ENCODE data around the gene DENND4B. TPM values are rescaled to one million over a fixed set of nuclear protein-coding genes. Genes with fewer than 3 reads are reported as not detected.

Gene DENND4B
- total RNA-seq, 1 experiment from 2014 or later, result 7.8 TPM

DNA sequence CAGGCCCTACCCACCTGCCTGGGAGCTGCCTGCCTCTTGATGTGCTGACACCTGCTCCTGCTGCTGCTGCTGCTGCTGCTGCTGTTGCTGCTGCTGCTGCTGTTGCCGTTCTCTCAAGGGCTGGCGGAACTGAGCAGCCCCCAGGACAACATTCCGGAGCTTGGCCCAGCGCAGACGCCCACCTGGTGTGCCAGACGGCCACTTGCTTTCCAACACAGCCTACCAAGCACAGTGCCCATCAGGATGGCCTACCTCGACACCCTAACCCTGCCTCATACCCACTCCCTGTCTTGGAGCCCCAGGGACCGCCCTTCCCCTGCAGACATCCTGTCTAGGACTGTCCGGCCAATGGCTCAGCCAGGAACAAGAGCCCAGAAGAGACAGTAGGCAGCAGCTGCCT, 11.8 kb downstream of the DENND4B start:
- DNase-seq (ENCODE audit: low spot score), result no peak
- in situ Hi-C loops (cut with HindIII; ENCODE audit: low sequenced_read_pairs), result loop anchor here (25.0 kb wide), 1 partner anchor 122 kb away; no protein-coding TSS in a partner anchor

DNA sequence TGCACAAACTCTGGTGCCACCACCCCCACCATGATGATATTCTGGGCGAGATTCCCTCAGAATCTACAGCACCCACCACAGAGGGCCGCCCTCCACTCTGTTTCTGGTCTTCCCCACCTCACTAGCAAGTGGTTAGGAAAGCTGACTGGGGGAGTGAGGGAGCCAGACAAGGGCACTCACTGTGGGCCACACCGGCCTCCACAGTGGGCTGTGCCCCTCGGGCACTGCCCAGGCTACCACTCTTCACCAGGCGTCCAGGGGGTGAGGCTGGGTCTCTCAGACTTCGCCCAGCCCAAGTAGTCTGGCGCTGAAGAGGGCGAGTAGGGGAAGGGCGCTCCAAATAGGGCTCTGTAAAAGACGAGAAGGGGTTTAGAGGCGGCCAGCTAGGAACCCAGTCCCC, 12.6 kb downstream of the DENND4B start:
- no peak for DNase-seq (ENCODE audit: low spot score)
- in situ Hi-C loops (cut with HindIII; ENCODE audit: low sequenced_read_pairs), result loop anchor here (25.0 kb wide), 1 partner anchor 122 kb away; no protein-coding TSS in a partner anchor

DNA sequence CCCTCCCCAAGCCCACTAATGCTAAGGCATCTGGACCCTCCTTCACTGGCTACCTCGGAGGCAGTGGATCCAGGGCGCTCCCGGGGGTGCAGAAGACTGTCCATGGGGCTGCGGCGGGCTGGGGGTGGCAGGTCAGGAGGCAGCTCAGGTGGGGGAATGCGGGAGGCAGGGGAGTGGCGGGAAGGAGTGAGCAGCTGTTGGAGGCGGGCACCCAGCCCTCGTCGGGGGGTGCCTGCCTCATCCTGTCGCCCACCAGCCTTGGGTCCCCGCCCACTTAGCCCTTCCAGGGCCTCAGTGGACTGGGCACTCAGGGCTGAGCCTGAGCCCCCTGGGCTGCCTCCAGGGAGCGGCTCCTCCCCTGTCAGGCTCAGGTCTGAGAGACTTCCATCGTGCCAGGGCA, 13.1 kb downstream of the DENND4B start:
- in situ Hi-C loops (cut with HindIII; ENCODE audit: low sequenced_read_pairs), result loop anchor here (25.0 kb wide), 1 partner anchor 121 kb away; no protein-coding TSS in a partner anchor
- no peak for DNase-seq (ENCODE audit: low spot score)

DNA sequence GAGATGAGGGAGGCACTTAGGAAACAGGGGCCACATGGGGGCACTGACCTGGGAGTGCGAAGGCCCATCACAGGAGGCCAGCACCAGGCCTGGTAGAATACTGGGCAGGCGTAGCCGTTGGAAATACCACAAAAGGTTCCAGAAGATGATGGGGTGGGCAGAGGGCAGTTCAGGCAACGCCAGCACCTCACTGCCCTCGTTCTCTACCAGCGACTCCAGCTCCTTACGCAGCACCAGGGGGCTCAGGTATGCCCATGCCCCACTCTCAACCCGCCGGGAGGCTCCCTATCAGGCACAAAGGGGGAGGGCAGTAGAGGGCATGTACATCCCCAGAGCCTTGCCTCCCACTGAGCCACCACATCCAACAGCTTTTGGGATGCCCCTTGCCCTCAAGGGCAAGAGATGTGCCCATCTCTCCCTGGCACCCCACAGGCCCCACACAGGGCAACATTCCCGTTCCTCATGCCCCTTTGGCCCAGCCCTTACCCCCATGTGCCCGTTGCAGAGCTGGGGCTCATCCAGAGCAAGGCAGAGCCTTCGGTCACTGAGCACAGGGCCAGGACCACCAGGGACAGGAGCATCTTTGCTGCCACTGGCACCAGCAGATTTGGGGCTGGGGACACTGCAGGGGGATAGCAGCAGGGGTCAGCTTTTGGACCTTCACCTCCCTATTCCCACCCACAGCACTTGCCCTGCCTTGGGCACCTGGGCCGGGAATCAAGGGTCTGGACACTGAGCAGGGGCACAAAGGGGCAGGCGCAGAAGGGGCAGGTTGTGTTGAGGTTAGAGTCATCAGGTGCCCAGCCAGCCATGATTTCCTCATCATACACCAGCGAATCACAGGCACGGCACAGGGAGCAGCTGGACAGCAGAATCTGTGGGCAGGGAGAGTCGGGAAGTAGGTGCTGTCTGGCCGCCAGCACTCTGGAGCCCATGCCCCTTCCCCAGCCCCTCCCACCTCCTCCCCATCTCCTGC, 14.1 kb downstream of the DENND4B start:
- in situ Hi-C loops (cut with HindIII; ENCODE audit: low sequenced_read_pairs), result loop anchor here (25.0 kb wide), 1 partner anchor 120 kb away; no protein-coding TSS in a partner anchor
- DNase-seq (ENCODE audit: low spot score), result no peak

DNA sequence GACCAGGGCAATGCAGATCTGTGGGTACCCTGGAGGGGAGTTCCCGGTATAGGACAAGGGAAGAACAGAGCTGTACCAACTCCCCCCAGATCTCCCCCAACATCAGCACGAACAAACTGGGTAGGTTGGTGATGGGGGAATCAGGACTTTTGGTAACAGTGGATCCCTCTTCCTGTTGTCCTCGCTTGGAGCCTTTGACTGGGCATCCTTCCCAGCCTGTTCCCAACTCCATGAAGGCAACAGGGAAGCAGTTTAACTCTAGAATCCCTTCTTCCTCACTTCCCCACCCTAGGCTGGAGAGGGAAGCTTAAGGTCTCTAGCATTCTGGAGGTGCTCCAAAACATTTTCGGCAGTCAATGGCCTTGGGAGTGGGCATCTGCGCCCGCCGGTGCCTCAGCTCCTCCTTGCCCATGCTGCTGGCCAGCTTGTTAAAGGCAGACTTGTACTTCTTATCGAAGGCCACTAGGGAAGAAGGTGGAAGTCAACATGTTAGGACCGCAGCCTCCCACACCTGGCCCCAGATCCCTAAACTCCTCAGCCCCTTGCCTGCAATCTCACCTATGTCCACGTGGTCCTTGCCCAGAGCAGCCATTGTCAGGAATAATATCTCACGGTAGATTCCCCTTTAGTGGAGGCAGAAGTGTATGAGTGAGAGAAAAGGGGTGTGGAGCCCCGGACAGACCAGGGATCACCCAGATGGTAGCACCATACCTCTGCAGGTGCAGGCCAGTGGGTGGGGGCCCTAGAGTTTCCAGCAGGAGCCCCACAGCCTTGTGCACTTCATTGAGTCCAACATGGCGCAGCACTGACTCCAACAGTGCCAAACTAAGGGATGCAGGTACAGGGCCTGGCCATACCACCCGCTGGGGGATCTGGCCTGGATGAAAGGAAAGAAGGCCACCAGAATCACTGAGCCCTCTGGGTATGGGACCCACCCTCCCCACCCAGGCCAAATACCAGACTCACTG, 16.3 kb downstream of the DENND4B start:
- in situ Hi-C loops (cut with HindIII; ENCODE audit: low sequenced_read_pairs), result loop anchor here (25.0 kb wide), 1 partner anchor 118 kb away; no protein-coding TSS in a partner anchor
- DNase-seq (ENCODE audit: low spot score), result no peak

DNA sequence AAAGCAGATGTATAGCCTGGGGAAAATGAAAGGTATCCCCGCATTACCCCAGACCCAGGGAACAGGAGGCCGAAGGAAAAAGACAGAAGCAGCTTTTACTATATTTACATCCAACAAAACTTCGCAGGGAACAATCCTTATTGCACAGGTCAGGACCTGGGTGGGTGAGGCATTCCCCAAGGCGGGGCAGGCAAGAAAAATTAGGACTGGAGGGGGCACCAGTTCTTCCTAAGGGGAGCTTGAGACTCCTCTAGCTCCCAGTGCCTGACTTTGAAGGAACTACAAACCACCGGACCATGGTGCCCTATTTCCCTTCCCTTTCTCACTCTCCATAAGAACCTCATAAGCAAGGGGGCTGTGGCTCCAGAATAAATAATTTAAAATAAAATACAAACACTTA, 17.1 kb downstream of the DENND4B start:
- DNase-seq (ENCODE audit: low spot score), result no peak
- in situ Hi-C loops (cut with HindIII; ENCODE audit: low sequenced_read_pairs), result loop anchor here (25.0 kb wide), 1 partner anchor 117 kb away; no protein-coding TSS in a partner anchor

DNA sequence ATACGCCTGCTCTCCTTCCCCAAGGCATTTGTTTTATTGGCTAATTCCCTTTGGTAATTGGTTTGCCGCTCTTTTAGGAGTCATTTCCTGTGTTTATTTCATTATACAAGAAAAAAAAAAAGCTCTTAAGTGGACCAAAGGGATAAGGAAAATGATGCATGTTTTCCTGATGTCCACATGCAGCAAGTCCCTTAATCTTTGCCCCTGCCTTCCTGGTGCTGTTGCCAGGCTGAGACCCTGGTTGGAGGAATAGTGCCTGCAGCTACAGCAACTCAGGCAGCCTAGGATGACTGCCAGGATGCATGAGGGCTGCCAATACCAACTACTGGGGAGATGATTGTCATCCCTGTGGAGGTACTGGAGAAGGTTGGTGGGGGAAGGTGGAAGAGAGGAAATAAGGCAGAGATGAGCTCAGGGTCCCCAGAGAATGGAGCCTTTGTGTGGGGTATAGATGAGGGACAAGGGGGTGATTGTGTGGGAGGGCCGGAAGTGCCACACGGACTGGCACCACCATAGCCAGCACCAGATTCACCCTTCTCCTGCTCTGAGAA, 17.7 kb downstream of the DENND4B start:
- no peak for DNase-seq (ENCODE audit: low spot score)
- in situ Hi-C loops (cut with HindIII; ENCODE audit: low sequenced_read_pairs), result loop anchor here (25.0 kb wide), 1 partner anchor 117 kb away; no protein-coding TSS in a partner anchor

DNA sequence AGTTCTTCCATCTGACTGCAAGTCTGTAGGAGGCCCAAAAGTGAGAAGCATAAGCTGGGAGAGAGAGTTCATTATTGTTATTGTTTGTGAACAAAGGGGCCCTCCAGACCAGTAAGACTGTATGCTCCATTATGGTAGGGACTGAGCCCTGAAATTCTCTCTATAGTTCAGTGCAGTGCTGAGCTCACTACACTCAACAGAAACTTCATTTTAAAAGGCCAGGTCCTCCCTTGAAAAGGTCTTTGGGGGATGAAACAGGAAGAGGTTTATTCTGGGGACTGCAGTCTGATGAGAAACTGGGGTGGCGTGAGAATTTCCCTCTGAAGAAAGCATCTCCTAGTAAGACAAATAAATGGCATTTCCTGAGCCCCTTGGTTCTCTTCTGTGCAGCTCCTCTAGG, 18.3 kb downstream of the DENND4B start:
- DNase-seq (ENCODE audit: low spot score), result no peak
- in situ Hi-C loops (cut with HindIII; ENCODE audit: low sequenced_read_pairs), result loop anchor here (25.0 kb wide), 1 partner anchor 116 kb away; no protein-coding TSS in a partner anchor

DNA sequence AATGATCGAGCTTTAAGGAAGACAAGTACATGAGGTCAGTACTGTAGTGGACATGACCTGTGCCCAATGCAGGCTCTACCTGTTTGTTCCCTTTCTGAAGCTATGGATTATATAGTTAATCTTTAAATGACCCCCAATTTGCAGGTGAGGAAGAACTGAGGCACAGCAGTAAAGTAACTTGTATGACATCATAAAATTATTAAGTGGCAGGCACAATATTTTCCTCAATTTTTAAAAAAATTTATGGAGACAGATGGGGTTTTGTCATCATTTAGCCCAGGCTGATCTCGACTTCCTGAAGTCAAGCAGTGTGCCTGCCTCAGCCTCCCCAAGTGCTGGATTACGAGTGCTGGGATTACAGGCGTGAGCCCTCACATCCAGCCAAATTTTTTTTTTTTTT, 20.1 kb downstream of the DENND4B start:
- DNase-seq (ENCODE audit: low spot score), result no peak
- in situ Hi-C loops (cut with HindIII; ENCODE audit: low sequenced_read_pairs), result loop anchor here (25.0 kb wide), 1 partner anchor 114 kb away; no protein-coding TSS in a partner anchor

DNA sequence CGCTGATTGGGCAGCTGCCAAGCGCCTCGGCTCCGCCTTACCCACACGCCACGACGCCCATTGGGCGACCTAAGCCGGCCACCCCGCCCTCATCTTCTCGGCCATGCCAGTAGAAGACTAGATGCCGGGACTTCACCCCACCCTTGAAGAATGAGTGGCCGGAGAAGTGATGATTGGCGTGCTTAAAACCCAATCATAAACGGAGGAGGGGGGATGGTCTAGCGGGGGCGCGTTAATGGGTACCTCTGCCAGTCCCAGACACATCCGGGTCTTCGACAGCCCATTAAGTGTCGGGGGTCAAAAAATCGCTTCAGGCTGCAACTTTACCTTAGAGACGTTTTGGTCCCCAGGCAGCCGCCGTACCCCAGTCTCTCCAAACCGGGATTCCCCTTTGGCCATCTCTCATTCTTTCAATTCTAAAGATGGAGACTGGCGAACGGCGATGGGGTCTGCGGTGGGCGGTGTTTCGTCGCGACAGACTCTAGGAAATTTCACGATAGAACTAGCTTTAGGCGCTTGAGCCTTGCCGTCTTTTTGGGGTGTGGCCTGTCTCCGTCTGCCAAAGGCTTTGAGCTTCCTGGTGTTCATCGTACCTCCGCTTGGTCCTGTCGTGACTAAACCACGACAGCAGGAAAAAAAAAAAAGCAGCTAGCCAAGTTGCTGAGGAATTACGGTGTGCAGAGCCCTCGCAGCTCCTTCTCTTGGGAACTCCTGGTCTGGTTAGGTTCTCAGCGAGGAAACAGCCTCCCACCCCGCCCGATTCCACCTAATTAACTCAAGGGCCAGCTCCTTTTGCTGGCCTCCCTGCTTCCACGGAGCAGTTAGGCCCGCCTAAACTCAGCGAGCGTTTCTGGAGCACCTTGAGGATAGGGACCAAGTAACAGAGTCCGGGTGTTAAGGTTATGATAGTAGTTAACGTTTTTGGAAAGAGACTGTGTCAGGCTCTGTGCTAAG, 23.3 kb downstream of the DENND4B start, which contains the start of gene GATAD2B:
Gene GATAD2B (minus strand): TSS at position 1 of the 954 bp plus-strand sequence. CDS start 94,625 bp downstream, outside the sequence.
- in situ Hi-C loops (cut with HindIII; ENCODE audit: low sequenced_read_pairs), result no loop called here
- peak; percentile 100 for DNase-seq (ENCODE audit: low spot score)

DNA sequence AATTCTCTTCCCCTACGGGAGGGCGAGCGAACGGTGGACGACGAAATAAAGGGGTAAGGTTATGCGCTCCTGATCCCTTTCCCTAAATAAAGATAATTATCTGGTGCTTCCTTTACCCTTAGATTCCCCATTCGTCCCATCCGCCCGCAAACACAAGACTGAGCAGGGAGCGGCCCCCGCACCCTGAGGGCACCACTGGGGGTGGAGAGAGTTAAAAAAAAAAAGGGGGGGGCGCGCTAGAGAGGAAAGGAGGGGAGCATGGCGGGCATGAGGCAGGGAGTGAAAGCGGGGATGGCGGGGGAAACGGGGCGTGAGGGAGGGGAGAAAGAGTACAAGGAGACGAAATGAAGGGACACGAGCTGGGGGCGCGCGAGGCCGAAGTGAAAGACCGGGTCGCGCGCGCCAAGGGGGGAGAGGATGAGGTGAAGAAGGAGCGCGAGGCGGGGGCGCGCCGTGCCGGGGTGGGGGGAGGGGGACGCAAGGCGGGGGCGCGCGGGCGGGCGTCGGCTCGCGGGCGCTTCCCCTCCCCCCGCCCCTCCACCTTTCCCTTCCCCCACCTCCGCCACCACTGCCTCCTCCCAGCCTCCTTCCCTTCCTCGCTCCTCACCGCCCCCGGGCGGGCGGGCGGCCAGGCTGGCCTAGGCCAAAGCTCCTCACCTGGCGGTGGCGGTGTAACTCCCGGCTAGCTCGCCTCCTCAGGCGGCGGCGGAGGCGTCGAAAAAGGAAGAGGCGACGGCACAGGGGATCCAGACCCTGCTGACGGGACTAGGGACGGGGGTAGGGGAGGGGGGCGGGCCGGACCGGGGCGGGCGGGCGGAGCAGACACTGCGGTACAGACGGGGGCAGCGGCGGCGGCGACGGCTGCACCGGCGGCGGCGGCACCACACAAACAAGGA, 24.2 kb downstream of the DENND4B start:
- in situ Hi-C loops (cut with HindIII; ENCODE audit: low sequenced_read_pairs), result no loop called here
- DNase-seq (ENCODE audit: low spot score), result peak; percentile 27

DNA sequence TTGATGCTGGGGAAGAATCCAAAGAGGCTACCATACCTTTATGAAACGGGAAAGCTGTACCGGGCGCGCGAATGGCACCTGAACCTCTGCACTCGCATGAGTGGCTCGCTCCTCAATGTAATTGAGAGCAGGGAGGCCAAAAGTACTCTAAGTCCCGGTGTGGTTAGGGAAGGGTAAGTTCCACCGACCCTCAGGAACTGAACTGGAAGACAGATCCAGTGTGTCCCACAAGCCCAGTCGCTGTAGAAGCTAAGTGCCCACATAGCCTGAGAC, 24.8 kb downstream of the DENND4B start:
- in situ Hi-C loops (cut with HindIII; ENCODE audit: low sequenced_read_pairs), result no loop called here
- DNase-seq (ENCODE audit: low spot score), result peak; percentile 29

DNA sequence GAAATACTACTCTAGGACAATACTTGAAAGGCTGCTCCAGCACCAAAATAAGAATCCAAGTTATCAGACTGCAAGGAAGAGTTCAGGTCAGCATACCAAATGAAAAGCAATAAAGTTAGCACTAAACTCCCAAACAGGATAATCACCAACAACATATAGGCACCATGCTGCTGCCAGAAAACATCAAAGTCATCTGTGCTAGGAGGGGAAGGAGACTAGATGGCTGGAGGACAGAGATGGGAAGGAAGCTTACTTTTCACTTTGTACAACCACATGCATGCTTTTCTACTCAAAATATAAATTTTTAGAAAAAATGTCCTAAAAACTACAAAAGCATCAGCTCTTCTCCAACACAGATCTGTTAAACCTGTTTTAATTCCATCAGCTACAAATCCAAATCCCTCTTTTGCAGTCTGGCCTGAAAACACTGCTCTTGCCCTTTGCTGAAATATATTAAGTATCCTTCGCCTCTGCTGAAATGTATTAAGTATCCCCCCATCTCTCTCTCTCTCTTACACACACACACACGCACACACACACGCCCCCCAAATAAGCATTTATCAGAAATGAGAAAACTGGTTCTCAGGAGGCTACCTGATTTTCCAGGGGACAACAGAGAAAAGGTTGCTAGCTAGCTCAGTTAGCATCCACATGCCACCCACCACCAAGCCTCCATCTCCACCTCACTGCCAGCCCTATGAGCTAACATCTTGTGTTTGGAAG, 25.3 kb downstream of the DENND4B start:
- DNase-seq (ENCODE audit: low spot score), result no peak
- in situ Hi-C loops (cut with HindIII; ENCODE audit: low sequenced_read_pairs), result no loop called here

DNA sequence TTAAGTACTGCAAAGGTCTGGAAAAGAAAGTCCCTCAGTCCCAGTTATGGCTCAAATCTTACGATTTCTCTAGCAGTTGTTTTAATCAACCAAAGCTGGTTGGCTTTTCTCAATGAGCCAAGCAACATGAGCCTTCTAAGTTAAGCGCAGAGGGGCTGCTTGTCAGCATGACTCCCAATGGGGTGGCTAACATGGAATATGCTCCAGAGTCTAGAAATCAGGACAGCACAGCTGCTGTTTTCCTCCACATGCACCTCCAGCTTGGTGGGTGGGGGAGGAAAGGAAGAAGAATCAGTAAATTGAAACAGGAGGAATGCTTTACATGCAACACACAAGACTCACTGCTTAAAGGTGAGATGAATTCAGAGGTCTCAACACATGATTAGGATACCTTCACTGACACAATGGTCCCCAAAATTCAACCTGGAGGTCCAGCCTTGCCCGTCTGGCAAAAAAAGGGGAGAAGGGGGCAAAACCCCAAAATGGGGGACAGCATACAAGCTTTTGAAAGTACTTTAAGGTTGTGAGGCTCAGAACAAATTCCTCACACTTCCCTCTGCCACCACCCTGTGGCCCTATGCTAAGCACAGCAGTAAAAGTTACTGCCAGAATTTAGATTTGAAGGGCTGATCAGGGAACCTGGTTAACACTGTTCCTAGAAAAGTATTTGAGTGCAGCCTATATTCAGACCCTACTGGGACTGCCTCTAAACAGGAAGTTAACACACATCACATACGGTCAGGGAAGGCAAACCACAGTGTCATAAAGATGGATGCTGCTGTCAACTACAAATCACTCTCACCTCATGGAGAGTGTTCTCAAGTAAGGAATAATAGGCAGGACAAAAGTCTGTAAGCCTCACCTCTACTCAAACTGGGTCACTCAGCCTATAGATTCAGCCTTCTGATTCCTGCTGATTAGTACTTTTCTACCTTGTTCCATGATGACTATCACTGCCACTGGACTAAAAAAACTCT, 26.4 kb downstream of the DENND4B start:
- in situ Hi-C loops (cut with HindIII; ENCODE audit: low sequenced_read_pairs), result no loop called here
- DNase-seq (ENCODE audit: low spot score), result no peak

DNA sequence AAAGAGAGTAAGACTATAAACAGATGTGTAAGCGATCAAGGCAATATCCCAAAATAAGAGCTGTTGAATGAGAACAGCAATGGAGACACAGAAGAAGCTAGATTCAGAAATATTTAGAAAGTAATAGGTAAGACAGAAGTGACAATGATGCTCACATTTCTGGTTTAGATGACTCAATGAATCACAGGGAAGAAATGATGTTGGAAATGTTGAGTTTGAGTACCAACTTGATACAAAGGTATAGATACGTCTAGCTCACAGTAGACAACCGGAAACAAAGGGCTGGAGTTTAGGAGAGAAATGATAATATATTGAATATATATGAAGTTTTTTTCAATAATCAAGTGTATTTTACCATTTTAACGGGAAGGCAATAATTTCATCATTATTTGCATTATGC, 30.2 kb downstream of the DENND4B start:
- no peak for DNase-seq (ENCODE audit: low spot score)
- in situ Hi-C loops (cut with HindIII; ENCODE audit: low sequenced_read_pairs), result no loop called here
